Body of pancreas (tissue), 4 donors: ENCODE measurements around the gene LELP1.

Source experiments
- CTCF ChIP-seq, 7 experiments: fragments of 450-650 bp in 4 of 7; fragments of 200-600 bp in 3 of 7; sonication (generic) in 3 of 7; IDR thresholded peaks; one replicate each; pipeline ENCODE4 v1.5.1; 2016 to 2019; ENCODE audit warnings: antibody characterized with exemption in 7 of 7
- POLR2A ChIP-seq, 3 donors: fragments of 450-650 bp; IDR thresholded peaks; one replicate each; pipeline ENCODE4 v1.6.1; 2016; ENCODE audit warnings: antibody characterized with exemption in 3 of 3, mild to moderate bottlenecking in 2 of 3

DNA sequence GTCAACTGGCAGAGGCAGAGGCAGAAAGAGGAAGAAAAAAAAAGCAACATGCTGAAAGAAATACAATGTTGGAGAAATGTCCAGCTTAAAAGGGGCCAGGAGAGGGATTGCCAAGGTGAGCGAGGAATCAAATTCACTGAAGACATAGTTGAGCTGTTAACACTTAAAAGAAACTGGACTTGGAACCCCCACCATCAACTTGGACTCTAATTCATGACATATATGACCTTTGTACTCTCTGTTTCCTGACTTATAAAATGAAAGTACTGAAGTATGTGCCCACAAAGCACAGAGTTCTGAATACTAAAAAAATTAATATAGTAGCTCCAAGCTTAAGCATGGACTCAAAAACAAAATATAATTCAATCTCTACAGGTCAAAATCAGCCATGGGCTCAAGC, 30.2 kb downstream of the LELP1 start:
- no peak for TF ChIP-seq CTCF (IDR thresholded peaks at IDR 0.05)
- no peak for TF ChIP-seq POLR2A (IDR thresholded peaks at IDR 0.05)
